ENCODE data around the gene OR8S1. TPM values are rescaled to one million over a fixed set of nuclear protein-coding genes. Genes with fewer than 3 reads are reported as not detected.
"Not testable (repeated sequence)": the region's sequence is repeated elsewhere in the genome, so short reads cannot be mapped to it uniquely, and the experiment has no call there.

The OR8S1 gene
- total RNA-seq, 1 donor from 2014 or later, result not detected

DNA sequence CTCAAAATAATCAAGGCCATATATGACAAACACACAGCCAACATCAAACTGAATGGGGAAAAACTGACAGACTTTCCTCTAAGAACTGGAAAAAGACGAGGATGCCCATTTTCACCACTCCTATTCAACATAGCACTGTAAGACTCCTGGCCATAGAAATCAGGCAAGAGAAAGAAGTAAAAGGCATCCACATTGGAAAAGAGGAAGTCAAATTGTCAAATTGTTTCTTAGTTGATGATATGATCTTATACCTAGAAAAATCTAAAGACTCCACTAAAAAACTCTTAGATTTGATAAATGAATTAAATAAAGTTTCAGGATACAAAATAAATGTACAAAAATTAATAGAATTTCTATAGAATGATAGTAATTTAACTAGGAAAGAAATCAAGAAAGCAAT is 11.2 kb downstream of the OR8S1 start:
- TF ChIP-seq, protein P1, sequence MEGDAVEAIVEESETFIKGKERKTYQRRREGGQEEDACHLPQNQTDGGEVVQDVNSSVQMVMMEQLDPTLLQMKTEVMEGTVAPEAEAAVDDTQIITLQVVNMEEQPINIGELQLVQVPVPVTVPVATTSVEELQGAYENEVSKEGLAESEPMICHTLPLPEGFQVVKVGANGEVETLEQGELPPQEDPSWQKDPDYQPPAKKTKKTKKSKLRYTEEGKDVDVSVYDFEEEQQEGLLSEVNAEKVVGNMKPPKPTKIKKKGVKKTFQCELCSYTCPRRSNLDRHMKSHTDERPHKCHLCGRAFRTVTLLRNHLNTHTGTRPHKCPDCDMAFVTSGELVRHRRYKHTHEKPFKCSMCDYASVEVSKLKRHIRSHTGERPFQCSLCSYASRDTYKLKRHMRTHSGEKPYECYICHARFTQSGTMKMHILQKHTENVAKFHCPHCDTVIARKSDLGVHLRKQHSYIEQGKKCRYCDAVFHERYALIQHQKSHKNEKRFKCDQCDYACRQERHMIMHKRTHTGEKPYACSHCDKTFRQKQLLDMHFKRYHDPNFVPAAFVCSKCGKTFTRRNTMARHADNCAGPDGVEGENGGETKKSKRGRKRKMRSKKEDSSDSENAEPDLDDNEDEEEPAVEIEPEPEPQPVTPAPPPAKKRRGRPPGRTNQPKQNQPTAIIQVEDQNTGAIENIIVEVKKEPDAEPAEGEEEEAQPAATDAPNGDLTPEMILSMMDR (conservative IDR thresholded peaks at IDR 0.05; ENCODE audit: low read depth, low read length), result no peak
- DNase-seq (ENCODE audit: low read depth), result no peak
- no peak overlapping the region for H3K4me3 ChIP-seq (ENCODE audit: low read depth, low read length)

DNA sequence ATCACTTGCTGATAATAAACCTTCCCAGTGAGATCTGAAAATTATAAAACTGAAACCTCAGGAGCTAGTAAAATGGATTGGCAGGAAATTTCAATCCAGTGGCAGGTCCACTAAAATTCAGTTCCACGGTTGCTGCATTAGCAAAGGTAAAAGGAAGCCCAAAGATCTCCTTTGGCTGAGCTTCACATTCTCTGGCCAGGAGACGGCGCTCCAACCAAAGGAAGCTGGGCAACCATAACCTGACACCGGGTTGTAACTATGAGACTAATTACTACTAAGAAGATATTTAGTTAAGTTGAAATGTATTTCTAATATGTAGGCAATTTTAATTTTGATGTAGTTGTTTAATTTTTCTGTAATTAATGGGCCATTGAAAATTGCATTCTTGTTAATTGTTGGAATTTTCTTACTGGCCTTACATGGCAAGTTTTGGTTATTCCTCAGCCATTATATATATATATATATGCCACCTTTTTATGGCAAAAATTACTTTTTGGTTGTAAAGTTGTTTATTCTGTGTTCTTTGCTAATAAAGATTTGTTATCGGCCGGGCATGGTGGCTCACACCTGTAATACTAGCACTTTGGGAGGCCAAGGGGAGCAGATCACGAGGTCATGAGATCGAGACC is 17.0 kb downstream of the OR8S1 start:
- no peak overlapping the region for H3K4me3 ChIP-seq (ENCODE audit: low read depth, low read length)
- TF ChIP-seq, protein P1 (conservative IDR thresholded peaks at IDR 0.05; ENCODE audit: low read depth, low read length), result peak; percentile 86
- DNase-seq (ENCODE audit: low read depth), result peak; percentile 3

DNA sequence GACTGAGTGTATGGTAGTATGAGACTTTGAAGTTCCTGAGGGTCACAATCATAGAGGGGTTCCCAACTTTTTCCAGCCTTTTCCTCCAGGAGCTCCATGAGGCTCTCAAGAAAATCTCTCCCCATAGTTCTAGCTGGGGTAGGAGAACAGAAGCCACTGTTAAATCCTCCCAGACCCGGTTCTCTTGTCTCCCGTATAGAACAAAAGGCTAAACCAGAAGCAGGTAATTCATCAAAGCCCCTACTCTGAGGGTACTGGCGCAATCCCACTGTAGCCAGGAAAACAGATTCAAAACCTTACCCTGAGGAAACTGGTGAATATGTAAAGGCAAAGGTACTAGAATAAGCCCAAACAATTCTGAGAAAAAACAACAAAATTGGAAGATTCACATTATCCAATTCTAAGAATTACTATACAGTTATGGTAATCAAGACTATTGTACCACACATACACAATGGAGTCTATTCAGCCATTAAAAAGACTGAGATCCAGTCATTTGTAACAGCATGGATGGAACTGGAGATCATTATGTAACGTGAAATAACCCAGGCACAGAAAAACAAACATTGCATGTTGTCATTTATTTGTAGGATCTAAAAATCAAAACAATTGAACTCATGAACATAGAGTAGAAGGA is 20.5 kb downstream of the OR8S1 start:
- no peak for DNase-seq (ENCODE audit: low read depth)
- TF ChIP-seq, protein P1 (conservative IDR thresholded peaks at IDR 0.05; ENCODE audit: low read depth, low read length), result no peak
- no peak overlapping the region for H3K4me3 ChIP-seq (ENCODE audit: low read depth, low read length)

DNA sequence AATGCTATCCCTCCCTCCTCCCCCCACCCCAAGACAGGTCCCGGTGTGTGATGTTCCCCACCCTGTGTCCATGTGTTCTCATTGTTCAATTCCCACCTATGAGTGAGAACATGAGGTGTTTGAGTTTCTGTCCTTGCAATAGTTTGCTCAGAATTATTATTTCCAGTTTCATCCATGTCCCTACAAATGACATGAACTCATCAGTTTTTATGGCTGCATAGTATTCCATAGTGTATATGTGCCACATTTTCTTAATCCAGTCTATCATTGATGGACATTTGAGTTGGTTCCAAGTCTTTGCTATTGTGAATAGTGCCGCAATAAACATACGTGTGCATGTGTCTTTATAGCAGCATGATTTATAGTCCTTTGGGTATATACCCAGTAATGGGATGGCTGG is 21.6 kb downstream of the OR8S1 start:
- not testable (repeated sequence) for DNase-seq (ENCODE audit: low read depth); H3K4me3 ChIP-seq (ENCODE audit: low read depth, low read length)

DNA sequence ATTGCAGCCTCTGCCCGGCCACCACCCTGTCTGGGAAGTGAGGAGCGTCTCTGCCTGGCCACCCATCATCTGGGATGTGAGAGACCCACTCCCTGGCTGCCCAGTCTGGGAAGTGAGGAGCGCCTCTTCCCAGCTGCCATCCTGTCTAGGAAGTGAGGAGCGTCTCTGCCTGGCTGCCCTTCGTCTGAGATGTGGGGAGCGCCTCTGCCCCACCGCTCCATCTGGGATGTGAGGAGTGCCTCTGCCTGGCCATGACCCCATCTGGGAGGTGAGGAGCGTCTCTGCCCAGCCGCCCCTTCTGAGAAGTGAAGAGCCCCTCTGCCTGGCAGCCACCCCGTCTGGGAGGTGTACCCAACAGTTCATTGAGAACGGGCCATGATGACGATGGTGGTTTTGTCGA is 26.2 kb downstream of the OR8S1 start:
- DNase-seq (ENCODE audit: low read depth); H3K4me3 ChIP-seq (ENCODE audit: low read depth, low read length): not testable (repeated sequence)

DNA sequence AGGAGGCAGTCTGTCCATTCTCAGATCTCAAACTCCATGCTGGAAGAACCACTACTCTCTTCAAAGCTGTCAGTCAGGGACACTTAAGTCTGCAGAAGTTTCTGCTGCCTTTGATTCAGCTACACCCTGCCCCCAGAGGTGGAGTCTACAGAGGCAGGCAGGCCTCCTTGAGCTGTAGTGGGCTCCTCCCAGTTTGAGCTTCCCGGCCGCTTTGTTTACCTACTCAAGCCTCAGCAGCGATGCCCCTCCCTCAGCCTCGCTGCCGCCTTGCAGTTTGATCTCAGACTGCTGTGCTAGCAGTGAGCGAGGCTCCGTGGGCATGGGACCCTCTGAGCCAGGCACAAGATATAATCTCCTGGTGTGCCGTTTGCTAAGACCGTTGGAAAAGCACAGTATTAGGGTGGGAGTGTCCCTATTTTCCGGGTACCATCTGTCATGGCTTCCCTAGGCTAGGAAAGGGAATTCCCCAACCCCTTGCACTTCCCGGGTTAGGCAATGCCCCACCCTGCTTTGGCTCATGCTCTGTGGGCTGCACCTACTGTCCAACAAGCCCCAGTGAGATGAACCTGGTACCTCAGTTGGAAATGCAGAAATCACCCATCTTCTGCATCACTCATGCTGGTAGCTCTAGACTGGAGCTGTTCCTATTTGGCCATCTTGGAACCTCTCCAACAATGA is 28.4 kb downstream of the OR8S1 start:
- H3K4me3 ChIP-seq (ENCODE audit: low read depth, low read length); DNase-seq (ENCODE audit: low read depth): not testable (repeated sequence)

DNA sequence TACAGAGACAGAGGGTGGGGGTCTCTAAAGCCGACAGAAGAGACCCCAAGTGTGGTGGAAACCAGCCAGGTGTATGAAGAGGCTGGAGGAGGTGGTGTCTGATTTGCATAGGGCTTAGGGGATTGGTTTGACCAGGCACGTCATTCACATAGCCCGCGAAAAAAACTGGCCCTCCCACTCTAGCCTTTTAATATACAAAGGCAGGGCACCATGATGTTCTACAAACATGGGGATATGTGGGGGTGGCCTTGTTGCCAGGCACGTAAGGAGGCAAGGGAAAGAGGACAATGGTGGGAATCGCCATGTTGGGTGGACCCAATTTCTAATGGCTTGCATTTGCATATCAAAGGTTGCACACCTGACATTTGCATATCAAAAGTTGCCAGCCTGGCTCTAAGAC is 31.2 kb downstream of the OR8S1 start:
- TF ChIP-seq, protein P1 (conservative IDR thresholded peaks at IDR 0.05; ENCODE audit: low read depth, low read length), result no peak
- no peak for DNase-seq (ENCODE audit: low read depth)
- H3K4me3 ChIP-seq (ENCODE audit: low read depth, low read length), result no peak overlapping the region

DNA sequence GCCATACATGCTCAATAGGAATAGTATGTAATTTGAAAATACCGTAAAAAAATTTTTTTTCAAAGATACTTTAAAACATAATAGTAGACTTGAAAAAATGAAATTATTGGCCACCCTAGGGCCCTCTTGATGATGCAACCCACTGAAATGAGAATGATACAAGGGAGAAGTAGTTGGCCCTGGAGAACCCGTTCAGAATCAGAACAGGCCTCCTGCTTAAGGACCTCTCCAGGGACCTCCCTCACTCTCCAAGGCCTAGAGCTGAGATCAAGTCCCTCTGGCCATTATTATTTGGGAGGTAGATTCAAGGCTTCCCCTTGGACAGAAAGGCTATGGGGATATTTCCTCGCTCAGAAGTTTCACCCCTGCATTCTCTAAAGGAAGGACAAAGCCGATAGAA is 32.5 kb downstream of the OR8S1 start:
- TF ChIP-seq, protein P1 (conservative IDR thresholded peaks at IDR 0.05; ENCODE audit: low read depth, low read length), result no peak
- no peak for DNase-seq (ENCODE audit: low read depth)
- no peak overlapping the region for H3K4me3 ChIP-seq (ENCODE audit: low read depth, low read length)
